ENCODE results near the gene BHLHE40. TPM values are rescaled to one million over a fixed set of nuclear protein-coding genes. Genes with fewer than 3 reads are reported as not detected.
A peak's percentile ranks its signal among the peaks of the same experiment; 100 is the strongest.

The BHLHE40 gene
- 368 and 375 TPM in 2 replicates for total RNA-seq

- Mint-ChIP-seq H3K9me3 (no peaks in the 10 kb centered on the region), H3K4me1 (peaks cover 41% of the 10 kb centered on the region), H3K27me3 (no peaks in the 10 kb centered on the region), H3K36me3 (ENCODE audit: low read depth) (peaks cover 59% of the 10 kb centered on the region), H3K4me3 (peak within 1 kb of the TSS; percentile 96), H3K27ac (peak within 1 kb of the TSS; percentile 100)
- no peak for DNase-seq
- intact Hi-C loops (cut with micrococcal nuclease): loop anchor here (1.0 to 2.0 kb wide), 6 partner anchors 27 to 486 kb away; partner anchors contain the start of genes ARL8B and ITPR1
These were observed at the start of gene BHLHE40 for GRCh38 chr3:4979428-4980228. BHLHE40 (plus strand) TSS chr3:4979437; CDS start chr3:4979719, 282 bp downstream.

DNA sequence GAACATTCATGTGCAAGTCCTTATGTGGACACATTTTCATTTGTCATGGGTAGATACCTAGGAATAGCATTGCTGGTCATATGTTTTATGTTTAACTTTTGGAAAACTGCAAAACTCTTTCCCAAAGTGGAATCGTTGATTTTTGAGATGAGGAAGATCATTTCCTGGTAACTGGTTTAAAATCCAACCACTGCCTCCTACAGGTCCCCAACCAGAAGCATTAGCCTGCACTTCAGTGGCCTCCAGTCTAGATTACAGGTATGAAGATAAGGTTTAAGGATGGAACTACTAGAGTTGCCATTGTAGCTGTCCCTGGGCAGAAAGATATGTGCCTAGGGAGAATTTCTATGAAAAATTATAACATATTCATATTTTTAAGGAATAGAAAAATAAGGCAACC is 48.7 kb upstream of the BHLHE40 start:
- intact Hi-C loops (cut with micrococcal nuclease): no loop called here
- Mint-ChIP-seq H3K27ac (no peak overlapping the region), H3K4me1 (peaks cover 35% of the 10 kb centered on the region)

GRCh38 chr3:4934050-4934449 is 45.2 kb upstream of the BHLHE40 start:
- peaks cover 2% of the 10 kb centered on the region for H3K36me3 Mint-ChIP-seq (ENCODE audit: low read depth)
- peaks cover 3% of the 10 kb centered on the region for H3K9me3 Mint-ChIP-seq
- intact Hi-C loops (cut with micrococcal nuclease): no loop called here
- no peaks in the 10 kb centered on the region for H3K27me3 Mint-ChIP-seq
- peaks cover 26% of the 10 kb centered on the region for H3K4me1 Mint-ChIP-seq
- H3K4me3 Mint-ChIP-seq: no peak overlapping the region
- DNase-seq: no peak
- H3K27ac Mint-ChIP-seq: no peak overlapping the region

More for the DNA sequence above, 48.7 kb upstream of the BHLHE40 start:
- Mint-ChIP-seq H3K9me3 (peaks cover 11% of the 10 kb centered on the region), H3K27me3 (no peaks in the 10 kb centered on the region), H3K4me3 (no peak overlapping the region), H3K36me3 (ENCODE audit: low read depth) (peaks cover 4% of the 10 kb centered on the region)
- peak; percentile 40 for DNase-seq

DNA sequence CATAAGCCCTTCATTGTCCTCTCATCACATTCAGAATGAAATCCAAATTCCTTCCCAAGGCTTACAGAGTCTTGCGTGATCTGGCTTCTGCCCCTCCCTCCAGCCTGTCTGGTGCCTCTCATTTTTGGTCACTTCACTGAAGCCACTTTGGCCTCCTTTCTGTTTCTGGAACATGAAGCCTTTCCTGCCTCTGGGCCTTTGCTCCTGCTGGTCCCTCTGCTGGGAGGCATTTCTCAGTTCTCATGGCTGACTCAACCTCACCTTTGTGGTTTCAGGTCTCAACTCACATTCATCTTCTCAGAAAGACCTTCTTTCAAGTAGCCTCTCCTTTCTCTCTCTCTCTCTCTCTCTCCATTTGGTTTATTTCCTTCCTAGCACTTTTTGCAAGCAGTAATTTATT is 43.9 kb upstream of the BHLHE40 start:
- H3K4me3 Mint-ChIP-seq: no peak overlapping the region
- H3K9me3 Mint-ChIP-seq: peaks cover 3% of the 10 kb centered on the region
- peaks cover 2% of the 10 kb centered on the region for H3K36me3 Mint-ChIP-seq (ENCODE audit: low read depth)
- H3K4me1 Mint-ChIP-seq: peaks cover 25% of the 10 kb centered on the region
- H3K27ac Mint-ChIP-seq: peak overlapping the region; percentile 13
- DNase-seq: peak; percentile 76
- no peaks in the 10 kb centered on the region for H3K27me3 Mint-ChIP-seq
- intact Hi-C loops (cut with micrococcal nuclease): no loop called here

GRCh38 chr3:4936982-4937614 is 42.1 kb upstream of the BHLHE40 start:
- Mint-ChIP-seq H3K4me1 (peaks cover 22% of the 10 kb centered on the region), H3K4me3 (no peak overlapping the region), H3K9me3 (peaks cover 3% of the 10 kb centered on the region), H3K36me3 (ENCODE audit: low read depth) (peaks cover 2% of the 10 kb centered on the region), H3K27ac (no peak overlapping the region), H3K27me3 (no peaks in the 10 kb centered on the region)
- peak; percentile 47 for DNase-seq
- intact Hi-C loops (cut with micrococcal nuclease): no loop called here

GRCh38 chr3:4938281-4938982 is 40.8 kb upstream of the BHLHE40 start:
- Mint-ChIP-seq H3K4me1 (peaks cover 22% of the 10 kb centered on the region), H3K4me3 (no peak overlapping the region), H3K36me3 (ENCODE audit: low read depth) (peaks cover 2% of the 10 kb centered on the region), H3K27me3 (no peaks in the 10 kb centered on the region), H3K27ac (no peak overlapping the region), H3K9me3 (peaks cover 3% of the 10 kb centered on the region)
- intact Hi-C loops (cut with micrococcal nuclease): no loop called here
- DNase-seq: peak; percentile 52

- H3K4me1 Mint-ChIP-seq: peaks cover 19% of the 10 kb centered on the region
- H3K27ac Mint-ChIP-seq: no peak overlapping the region
- no peaks in the 10 kb centered on the region for H3K27me3 Mint-ChIP-seq
- peak; percentile 26 for DNase-seq
- no peak overlapping the region for H3K4me3 Mint-ChIP-seq
- peaks cover 2% of the 10 kb centered on the region for H3K36me3 Mint-ChIP-seq (ENCODE audit: low read depth)
- intact Hi-C loops (cut with micrococcal nuclease): no loop called here
- peaks cover 3% of the 10 kb centered on the region for H3K9me3 Mint-ChIP-seq
These were observed 40.0 kb upstream of the BHLHE40 start for GRCh38 chr3:4939276-4939675.

- peaks cover 3% of the 10 kb centered on the region for H3K9me3 Mint-ChIP-seq
- no peak overlapping the region for H3K27ac Mint-ChIP-seq
- H3K27me3 Mint-ChIP-seq: no peaks in the 10 kb centered on the region
- H3K4me1 Mint-ChIP-seq: peaks cover 10% of the 10 kb centered on the region
- intact Hi-C loops (cut with micrococcal nuclease): no loop called here
- peak; percentile 37 for DNase-seq
- no peaks in the 10 kb centered on the region for H3K36me3 Mint-ChIP-seq (ENCODE audit: low read depth)
- no peak overlapping the region for H3K4me3 Mint-ChIP-seq
These were observed 38.3 kb upstream of the BHLHE40 start for GRCh38 chr3:4940985-4941384.

GRCh38 chr3:4943549-4943948 is 35.7 kb upstream of the BHLHE40 start:
- peaks cover 10% of the 10 kb centered on the region for H3K9me3 Mint-ChIP-seq
- DNase-seq: peak; percentile 47
- H3K36me3 Mint-ChIP-seq (ENCODE audit: low read depth): no peaks in the 10 kb centered on the region
- no peak overlapping the region for H3K27ac Mint-ChIP-seq
- intact Hi-C loops (cut with micrococcal nuclease): no loop called here
- H3K27me3 Mint-ChIP-seq: no peaks in the 10 kb centered on the region
- H3K4me3 Mint-ChIP-seq: no peak overlapping the region
- H3K4me1 Mint-ChIP-seq: peaks cover 2% of the 10 kb centered on the region

DNA sequence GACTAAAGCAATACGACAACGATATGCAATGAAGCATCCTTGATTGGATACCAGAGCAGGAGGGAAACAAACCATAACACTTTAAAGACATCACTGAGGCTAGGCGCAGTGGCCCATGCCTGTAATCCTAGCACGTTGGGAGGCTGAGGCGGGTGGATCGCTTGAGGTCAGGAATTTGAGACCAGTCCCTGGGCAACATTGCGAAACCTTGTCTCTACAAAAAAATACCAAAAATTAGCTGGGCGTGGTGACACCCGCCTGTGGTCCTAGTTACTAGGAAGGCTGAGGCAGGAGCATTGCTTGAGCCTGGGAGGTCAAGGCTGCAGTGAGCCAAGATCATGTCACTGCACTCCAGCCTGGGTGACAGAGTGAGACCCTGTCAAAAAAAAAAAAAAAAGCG is 33.9 kb upstream of the BHLHE40 start:
- H3K27ac Mint-ChIP-seq: no peak overlapping the region
- intact Hi-C loops (cut with micrococcal nuclease): no loop called here
- no peak for DNase-seq
- no peaks in the 10 kb centered on the region for H3K36me3 Mint-ChIP-seq (ENCODE audit: low read depth)
- no peaks in the 10 kb centered on the region for H3K4me1 Mint-ChIP-seq
- peaks cover 10% of the 10 kb centered on the region for H3K9me3 Mint-ChIP-seq
- H3K27me3 Mint-ChIP-seq: no peaks in the 10 kb centered on the region
- H3K4me3 Mint-ChIP-seq: no peak overlapping the region

- Mint-ChIP-seq H3K36me3 (ENCODE audit: low read depth) (no peaks in the 10 kb centered on the region), H3K27ac (no peak overlapping the region), H3K27me3 (no peaks in the 10 kb centered on the region), H3K4me3 (no peak overlapping the region), H3K4me1 (no peaks in the 10 kb centered on the region), H3K9me3 (peaks cover 10% of the 10 kb centered on the region)
- DNase-seq: no peak
- intact Hi-C loops (cut with micrococcal nuclease): no loop called here
These were observed 32.2 kb upstream of the BHLHE40 start for GRCh38 chr3:4947028-4947427.

DNA sequence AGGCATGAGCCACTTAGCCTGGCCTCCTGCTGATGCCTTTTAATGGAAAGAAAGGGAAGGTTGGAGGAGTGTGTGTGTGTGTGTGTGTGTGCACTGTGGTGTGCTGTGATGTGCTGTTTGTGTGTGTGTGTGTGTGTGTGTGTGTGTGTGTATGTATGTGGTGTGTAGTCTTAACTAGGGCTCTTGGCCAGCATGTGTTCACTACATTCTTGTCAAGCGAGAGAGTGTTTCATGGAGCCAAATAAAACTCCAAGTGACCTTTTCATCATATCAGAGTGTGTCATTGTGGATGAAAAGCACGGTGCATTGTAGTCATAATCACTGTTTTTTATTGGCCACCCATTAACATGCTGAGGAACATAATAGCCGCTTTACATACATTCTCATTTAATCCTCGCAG is 30.8 kb upstream of the BHLHE40 start:
- Mint-ChIP-seq H3K9me3 (peaks cover 10% of the 10 kb centered on the region), H3K27ac (no peak overlapping the region), H3K27me3 (no peaks in the 10 kb centered on the region), H3K4me1 (no peaks in the 10 kb centered on the region), H3K4me3 (no peak overlapping the region), H3K36me3 (ENCODE audit: low read depth) (no peaks in the 10 kb centered on the region)
- intact Hi-C loops (cut with micrococcal nuclease): no loop called here
- DNase-seq: no peak

DNA sequence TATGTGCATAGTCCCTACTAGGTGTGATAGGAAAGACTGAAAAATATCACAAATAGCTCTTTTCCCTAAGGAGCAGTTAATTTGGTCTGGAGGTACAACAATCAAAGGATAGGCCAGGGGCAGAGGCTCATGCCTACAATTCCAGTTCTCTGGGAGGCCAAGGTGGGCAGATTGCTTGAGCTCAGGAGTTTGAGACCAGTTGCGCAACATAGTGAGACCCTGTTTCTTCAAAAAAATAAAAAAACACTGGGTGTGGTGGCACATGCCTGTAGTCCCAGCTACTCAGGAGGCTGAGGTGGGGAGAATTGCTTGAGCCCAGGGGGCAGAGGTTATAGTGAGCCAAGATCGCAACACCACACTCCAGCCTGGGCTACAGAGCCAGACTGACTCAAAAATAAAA is 30.2 kb upstream of the BHLHE40 start:
- intact Hi-C loops (cut with micrococcal nuclease): no loop called here
- no peaks in the 10 kb centered on the region for H3K4me1 Mint-ChIP-seq
- H3K27ac Mint-ChIP-seq: no peak overlapping the region
- H3K27me3 Mint-ChIP-seq: no peaks in the 10 kb centered on the region
- no peak overlapping the region for H3K4me3 Mint-ChIP-seq
- DNase-seq: no peak
- H3K36me3 Mint-ChIP-seq (ENCODE audit: low read depth): peaks cover 2% of the 10 kb centered on the region
- peaks cover 10% of the 10 kb centered on the region for H3K9me3 Mint-ChIP-seq

GRCh38 chr3:4949659-4950058 is 29.6 kb upstream of the BHLHE40 start:
- no peaks in the 10 kb centered on the region for H3K27me3 Mint-ChIP-seq
- intact Hi-C loops (cut with micrococcal nuclease): no loop called here
- peaks cover 10% of the 10 kb centered on the region for H3K9me3 Mint-ChIP-seq
- H3K36me3 Mint-ChIP-seq (ENCODE audit: low read depth): peaks cover 2% of the 10 kb centered on the region
- H3K27ac Mint-ChIP-seq: no peak overlapping the region
- H3K4me3 Mint-ChIP-seq: no peak overlapping the region
- H3K4me1 Mint-ChIP-seq: no peaks in the 10 kb centered on the region
- DNase-seq: no peak

All from activated CD4-positive, alpha-beta T cell treated with anti-CD3 and anti-CD28 coated beads, Interleukin-2, amount 10 ng/mL, durations not matched to agents 24 days and 14 days (primary cell).